HG02870 (cell line): Measurements from ENCODE around the gene LIMS2.

Experiments
- ATAC-seq: cut with Tn5 transposase; IDR thresholded peaks from one replicate; pipeline ENCODE4 v1.9.1; 2021; ENCODE audit warnings: mild to moderate bottlenecking, moderate library complexity; ENCODE audit not compliant: unreplicated experiment

Gene LIMS2

GRCh38 chr2:127624756-127625571, 50.4 kb downstream of the LIMS2 start:
- ATAC-seq: no peak

DNA sequence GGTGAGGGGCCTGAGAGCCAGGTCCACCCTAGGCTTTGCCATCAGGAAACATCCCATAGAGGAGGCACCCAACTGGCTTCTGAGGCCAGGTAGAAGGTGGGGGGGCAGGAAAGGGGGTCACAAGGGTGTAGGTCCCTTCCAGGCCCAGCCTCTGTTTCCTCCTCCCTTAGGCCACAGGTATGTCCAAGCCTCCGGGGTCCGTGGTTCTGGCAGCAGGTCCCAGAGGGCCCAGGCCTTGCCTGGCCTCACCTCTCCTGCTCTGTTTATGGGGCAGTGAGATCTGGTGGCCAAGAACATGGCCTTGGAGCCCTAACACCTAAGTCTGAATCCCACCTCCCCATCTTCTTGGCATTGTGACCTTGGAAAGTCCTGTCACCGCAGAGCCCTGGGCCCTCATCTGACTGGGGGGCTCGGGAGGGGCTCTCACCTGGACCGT, 51.0 kb downstream of the LIMS2 start:
- no peak for ATAC-seq

- ATAC-seq: no peak
Observed at GRCh38 chr2:127623388-127624319, 51.7 kb downstream of the LIMS2 start.

GRCh38 chr2:127622561-127623387, 52.6 kb downstream of the LIMS2 start:
- ATAC-seq: no peak

DNA sequence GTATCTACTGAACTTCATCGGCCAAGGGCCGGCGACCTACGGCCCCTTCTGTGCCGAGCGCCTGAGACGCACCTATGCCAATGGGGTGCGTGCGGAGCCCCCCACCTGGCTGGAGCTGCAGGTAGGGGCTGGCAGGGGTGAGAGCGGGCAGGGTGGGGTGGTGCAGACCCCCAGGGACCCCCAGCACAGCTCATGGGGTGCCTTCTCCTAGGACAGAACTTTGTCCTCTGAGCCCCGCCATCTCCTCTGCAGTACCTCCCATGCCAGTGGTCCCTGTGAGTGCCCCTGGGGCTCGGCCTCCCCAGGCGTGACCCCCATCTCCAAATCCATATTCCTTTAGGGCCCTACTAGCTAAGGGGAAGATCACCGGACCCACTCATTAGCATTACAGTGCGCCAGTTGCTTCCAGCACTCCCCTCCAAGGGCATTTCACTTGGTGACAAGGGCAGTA, 53.3 kb downstream of the LIMS2 start:
- ATAC-seq: no peak

DNA sequence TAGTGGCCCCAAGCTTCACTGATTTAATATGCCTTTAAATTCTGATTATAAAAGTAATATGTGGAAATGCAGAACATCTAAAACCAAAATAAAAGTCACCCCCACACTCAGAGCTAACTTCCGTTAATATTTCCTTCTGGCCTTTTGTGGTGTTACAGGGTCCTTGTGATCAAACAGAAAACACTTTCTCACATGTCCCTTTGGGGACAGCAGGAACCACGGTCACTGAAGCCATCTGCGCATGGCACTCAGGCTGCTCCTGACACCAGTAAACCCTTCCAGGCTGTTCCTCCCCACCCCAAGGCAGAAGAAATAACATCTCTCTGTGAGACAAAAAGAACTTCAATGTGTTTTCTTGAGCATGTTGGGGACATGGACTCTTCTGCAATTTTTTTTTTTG, 54.5 kb downstream of the LIMS2 start:
- no peak for ATAC-seq

GRCh38 chr2:127619877-127620705, 55.2 kb downstream of the LIMS2 start:
- no peak for ATAC-seq

DNA sequence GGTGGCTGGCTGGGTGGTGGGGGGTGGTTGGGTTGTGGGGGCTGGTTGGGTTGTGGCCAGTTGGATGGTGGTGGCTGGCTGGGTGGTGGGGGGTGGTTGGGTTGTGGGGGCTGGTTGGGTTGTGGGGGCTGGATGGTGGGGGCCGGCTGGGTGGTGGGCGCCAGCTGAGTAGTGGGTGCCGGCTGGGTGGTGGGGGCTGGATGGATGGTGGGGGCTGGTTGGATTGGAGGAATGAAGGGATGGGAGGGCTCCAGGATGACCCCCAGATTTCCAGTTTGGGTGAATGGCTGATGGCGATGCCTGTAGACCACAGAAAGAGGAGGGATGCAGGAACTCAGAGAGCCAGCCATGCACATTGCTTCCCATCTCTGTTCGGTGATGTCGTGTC, 56.1 kb downstream of the LIMS2 start:
- ATAC-seq: no peak

GRCh38 chr2:127618551-127619202, 56.7 kb downstream of the LIMS2 start:
- no peak for ATAC-seq

- no peak for ATAC-seq
Observed at GRCh38 chr2:127615511-127616166, 59.7 kb downstream of the LIMS2 start.

DNA sequence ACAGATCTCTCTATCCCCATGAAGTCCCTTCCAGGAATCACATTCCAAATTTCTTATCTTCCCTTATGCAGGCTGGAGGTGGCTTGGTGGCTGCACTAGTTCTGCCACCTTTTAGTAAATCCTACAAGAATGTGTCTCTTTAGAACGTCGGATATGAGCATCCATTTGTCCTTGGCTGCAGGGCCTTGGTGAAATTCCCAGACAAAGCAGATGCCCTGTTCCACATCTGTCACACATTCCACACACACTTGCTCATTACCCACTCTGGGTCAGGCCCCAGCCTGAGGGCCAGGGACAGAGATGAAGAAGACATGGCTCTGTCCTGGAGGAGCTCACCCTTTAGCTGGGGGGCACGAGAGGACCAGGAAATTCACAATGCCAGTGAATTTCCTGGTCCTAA, 60.6 kb downstream of the LIMS2 start:
- no peak for ATAC-seq

GRCh38 chr2:127614246-127614645, 61.1 kb downstream of the LIMS2 start:
- no peak for ATAC-seq

- no peak for ATAC-seq
Observed at GRCh38 chr2:127612111-127612822, 63.1 kb downstream of the LIMS2 start.

- no peak for ATAC-seq
Observed at GRCh38 chr2:127611076-127611925, 64.0 kb downstream of the LIMS2 start.

DNA sequence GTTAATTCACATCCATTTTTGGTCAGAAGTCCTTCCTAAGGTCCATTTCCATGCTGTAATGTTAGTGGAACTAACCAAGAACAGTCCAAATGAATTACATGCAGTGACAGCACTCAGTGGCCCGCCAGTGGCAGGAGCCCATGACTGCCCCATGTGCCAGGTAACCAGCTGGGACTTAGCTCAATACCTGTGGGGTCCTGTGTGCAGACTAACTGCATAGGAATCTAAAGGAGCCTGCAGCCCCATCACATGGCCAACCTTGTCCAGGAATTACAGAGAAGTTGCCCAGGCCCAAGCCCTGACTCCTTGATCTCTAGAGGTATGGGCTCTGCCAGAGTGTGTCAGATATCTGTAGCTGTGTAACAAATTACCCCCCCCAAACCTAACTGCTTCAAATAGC, 64.8 kb downstream of the LIMS2 start:
- ATAC-seq: no peak

DNA sequence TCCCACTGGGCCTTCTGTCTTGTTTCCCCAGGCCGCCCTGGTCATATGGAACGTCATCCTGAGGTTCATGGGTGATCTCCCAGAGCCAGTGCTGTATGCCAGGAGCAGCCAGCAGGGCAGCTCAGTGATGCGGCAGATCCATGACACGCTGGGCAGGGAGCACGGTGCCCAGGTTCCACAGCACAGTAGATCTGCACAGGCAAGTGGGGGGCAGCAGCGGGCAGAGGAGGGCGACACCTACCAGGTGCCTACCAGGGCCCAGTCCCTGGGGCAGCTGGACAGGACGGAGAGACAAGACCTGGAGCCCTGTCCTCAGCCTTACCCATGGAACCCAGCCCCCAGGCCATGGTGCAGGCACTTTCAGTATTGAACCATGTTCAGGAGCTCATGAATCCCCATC, 65.5 kb downstream of the LIMS2 start:
- ATAC-seq: no peak

DNA sequence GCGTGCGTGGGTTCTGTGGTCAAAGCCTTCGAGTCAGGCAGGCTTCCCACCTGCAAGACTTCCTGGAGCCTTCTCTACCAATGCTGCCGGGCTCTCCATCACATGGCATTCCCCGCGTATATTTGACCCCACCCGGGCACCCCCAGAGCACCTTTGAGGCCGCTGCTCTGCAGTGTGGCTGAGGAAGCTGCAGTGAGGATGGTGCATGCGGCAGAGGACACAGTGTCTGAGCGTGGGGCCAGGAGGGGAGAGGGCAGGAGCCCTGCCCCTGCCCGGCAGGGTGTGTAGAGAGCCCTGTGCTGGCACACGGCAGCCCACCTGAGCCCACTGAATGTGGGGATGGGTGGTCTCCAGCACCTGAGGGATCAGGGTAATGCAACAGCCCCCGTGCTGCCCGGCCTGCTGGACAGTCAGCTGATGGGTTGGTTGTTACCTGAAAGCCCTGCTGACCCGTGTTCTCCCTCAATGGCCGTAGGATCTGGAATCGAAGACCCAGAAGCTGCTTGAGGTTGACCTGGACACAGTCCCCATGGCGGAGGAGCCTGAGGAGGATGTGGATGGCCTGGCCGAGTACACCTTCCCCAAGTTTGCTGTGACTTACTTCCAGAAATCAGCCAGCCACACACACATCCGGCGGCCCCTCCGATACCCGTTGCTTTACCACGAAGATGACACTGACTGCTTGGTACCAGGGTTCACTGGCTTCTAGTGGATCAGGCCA, 66.1 kb downstream of the LIMS2 start:
- no peak for ATAC-seq
